Left cardiac atrium (tissue), 4 donors: Measurements from ENCODE around the gene SERTAD4. TPM values are rescaled to one million over a fixed set of nuclear protein-coding genes. Genes with fewer than 3 reads are reported as not detected.

ENCODE experiments used
- ATAC-seq, 2 donors: fragments of 200-7000 bp; cut with Tn5 transposase; one replicate each; pipeline ENCODE4 v1.9.1; 2020; ENCODE audit warnings: mild to moderate bottlenecking in 2 of 2, moderate library complexity in 2 of 2
- DNase-seq: peaks from one replicate; pipeline ENCODE4 v3.0.0-alpha.2; 2020
- intact Hi-C, 2 donors: fragments of 100-400 bp; cut with DNase I; formaldehyde crosslinking; loops; one replicate each; pipeline versions ENCODE4 v1.14.1 to v1.15.1; 2022 to 2023
- total RNA-seq, 2 donors: library from RNA; stranded (reverse); fragmentation: NEBNext Ultra II Directional; extraction: Animal tissue kit (Norgen Biotek cat#: 25700); gene quantifications; one replicate each; pipeline ENCODE4 v1.2.1, GENCODE V29; 2021
- donor health status: DM: no; HTN: yes; CAD: no.
- donor health status: DM: no; HTN: yes; CAD: no; lungs with severe emphysema.
- donor health status: DM: yes; HTN: yes; CAD: no.
- donor health status: Dilated cardiomyopathy.

The SERTAD4 gene
- total RNA-seq, 2 donors from 2014 or later: 5.2 to 7.0 TPM

GRCh38 chr1:210230149-210230695, 2.4 kb upstream of the SERTAD4 start:
- ATAC-seq (no peak), DNase-seq (no peak)
- intact Hi-C loops: no loop called here

GRCh38 chr1:210231846-210232510, 618 bp upstream of the SERTAD4 start:
- ATAC-seq (peak in 1 of 2 donors; percentile 8), DNase-seq (peak; percentile 35)
- intact Hi-C loops: no loop called here

- intact Hi-C loops: no loop called here
Measured at GRCh38 chr1:210233216-210233494, 559 bp downstream of the SERTAD4 start.

GRCh38 chr1:210233495-210234328, 1.1 kb downstream of the SERTAD4 start:
- ATAC-seq (peak; percentile 36 to 65), DNase-seq (peak; percentile 48)
- intact Hi-C loops: no loop called here

More at GRCh38 chr1:210233216-210233494, 559 bp downstream of the SERTAD4 start:
- ATAC-seq: peak; percentile 23 to 31
- no peak for DNase-seq

GRCh38 chr1:210234329-210234757, 1.7 kb downstream of the SERTAD4 start:
- DNase-seq (no peak), ATAC-seq (no peak)
- intact Hi-C loops: no loop called here

GRCh38 chr1:210235363-210236053, 2.9 kb downstream of the SERTAD4 start:
- DNase-seq (no peak), ATAC-seq (no peak)
- intact Hi-C loops: loop anchor here in 1 of 2 donors (5.0 kb wide), 1 partner anchor 57 kb away; no protein-coding TSS in a partner anchor

GRCh38 chr1:210236386-210236839, 3.8 kb downstream of the SERTAD4 start:
- DNase-seq (no peak), ATAC-seq (peak in 1 of 2 donors; percentile 7)
- intact Hi-C loops: loop anchor here in 1 of 2 donors (5.0 kb wide), 1 partner anchor 56 kb away; no protein-coding TSS in a partner anchor

GRCh38 chr1:210236840-210237409, 4.3 kb downstream of the SERTAD4 start:
- peak; percentile 84 for DNase-seq
- ATAC-seq: peak; percentile 84 to 87
- intact Hi-C loops: loop anchor here in 1 of 2 donors (5.0 kb wide), 1 partner anchor 55 kb away; no protein-coding TSS in a partner anchor

GRCh38 chr1:210237479-210237878, 4.9 kb downstream of the SERTAD4 start:
- DNase-seq (no peak), ATAC-seq (no peak)
- intact Hi-C loops: loop anchor here in 1 of 2 donors (5.0 kb wide), 1 partner anchor 55 kb away; no protein-coding TSS in a partner anchor

- intact Hi-C loops: loop anchor here in 1 of 2 donors (5.0 kb wide), 1 partner anchor 54 kb away; no protein-coding TSS in a partner anchor
- DNase-seq (no peak), ATAC-seq (no peak)
Measured at GRCh38 chr1:210237981-210238380, 5.4 kb downstream of the SERTAD4 start.

- intact Hi-C loops: loop anchor here in 1 of 2 donors (5.0 kb wide), 1 partner anchor 53 kb away; no protein-coding TSS in a partner anchor
- DNase-seq (no peak), ATAC-seq (peak; percentile 24 to 39)
Measured at GRCh38 chr1:210239349-210240111, 6.9 kb downstream of the SERTAD4 start.

- intact Hi-C loops: no loop called here
- DNase-seq: no peak
- ATAC-seq: no peak
Measured at GRCh38 chr1:210241121-210241520, 8.5 kb downstream of the SERTAD4 start.

- DNase-seq (no peak), ATAC-seq (no peak)
- intact Hi-C loops: loop anchor here in 1 of 2 donors (5.0 kb wide), 1 partner anchor 67 kb away; no protein-coding TSS in a partner anchor
Measured at GRCh38 chr1:210244746-210245367, 12.3 kb downstream of the SERTAD4 start.

GRCh38 chr1:210246447-210246846, 13.9 kb downstream of the SERTAD4 start:
- intact Hi-C loops: loop anchor here in 1 of 2 donors (5.0 kb wide), 1 partner anchor 66 kb away; no protein-coding TSS in a partner anchor
- DNase-seq (no peak), ATAC-seq (no peak)

- intact Hi-C loops: loop anchor here in 1 of 2 donors (5.0 kb wide), 1 partner anchor 64 kb away; no protein-coding TSS in a partner anchor
- no peak for ATAC-seq
- no peak for DNase-seq
Measured at GRCh38 chr1:210248341-210248740, 15.7 kb downstream of the SERTAD4 start.

GRCh38 chr1:210250665-210250997, 18.0 kb downstream of the SERTAD4 start:
- DNase-seq (no peak), ATAC-seq (peak; percentile 61 to 66)
- intact Hi-C loops: no loop called here

- intact Hi-C loops: no loop called here
- peak; percentile 66 to 79 for ATAC-seq
- DNase-seq: peak; percentile 58
Measured at GRCh38 chr1:210250998-210251679, 18.5 kb downstream of the SERTAD4 start.
